Liver (tissue), 9 donors: Measurements from ENCODE around the gene MAP3K12. TPM values are rescaled to one million over a fixed set of nuclear protein-coding genes. Genes with fewer than 3 reads are reported as not detected.

Experiments used
- DNase-seq: peaks from one replicate; pipeline ENCODE4 v3.0.0-alpha.2; 2017; ENCODE audit warnings: low spot score
- H3K27ac ChIP-seq, 2 donors: one replicate each; pipeline ENCODE4 v1.7.0; 2013; ENCODE audit warnings: inconsistent platforms in 2 of 2, low read length in 2 of 2, control low read depth in 1 of 2, low read depth in 1 of 2, mild to moderate bottlenecking in 1 of 2
- H3K27me3 ChIP-seq, 4 donors: one replicate each; pipeline versions ENCODE4 v1.6.1 to v1.7.0; 2013; ENCODE audit warnings: low read length in 3 of 4, inconsistent platforms in 1 of 4, mild to moderate bottlenecking in 1 of 4, moderate library complexity in 1 of 4; ENCODE audit not compliant: control insufficient read depth in 4 of 4, insufficient read depth in 4 of 4
- H3K36me3 ChIP-seq, 4 donors: one replicate each; pipeline versions ENCODE4 v1.6.1 to v1.7.0; 2013; ENCODE audit warnings: low read length in 3 of 4, mild to moderate bottlenecking in 3 of 4, low read depth in 1 of 4, moderate library complexity in 1 of 4; ENCODE audit not compliant: control insufficient read depth in 4 of 4, insufficient read depth in 3 of 4
- H3K4me1 ChIP-seq, 4 donors: one replicate each; pipeline versions ENCODE4 v1.6.1 to v1.7.0; 2013; ENCODE audit warnings: low read length in 3 of 4, mild to moderate bottlenecking in 3 of 4, moderate library complexity in 1 of 4; ENCODE audit not compliant: control insufficient read depth in 4 of 4, insufficient read depth in 4 of 4
- H3K4me3 ChIP-seq, 3 donors: one replicate each; pipeline versions ENCODE4 v1.6.1 to v1.7.0; 2013; ENCODE audit warnings: low read length in 3 of 3, control low read depth in 1 of 3, low read depth in 1 of 3, mild to moderate bottlenecking in 1 of 3
- H3K9ac ChIP-seq, 2 donors: one replicate each; pipeline ENCODE4 v1.7.0; 2013; ENCODE audit warnings: low read length in 2 of 2, mild to moderate bottlenecking in 2 of 2, moderate library complexity in 2 of 2, control low read depth in 1 of 2, low read depth in 1 of 2
- H3K9me3 ChIP-seq, 4 donors: one replicate each; pipeline versions ENCODE4 v1.6.1 to v1.7.0; 2013; ENCODE audit warnings: low read length in 3 of 4; ENCODE audit not compliant: control insufficient read depth in 4 of 4
- ATF3 ChIP-seq: IDR thresholded peaks from 2 replicates; pipeline ENCODE4 v1.6.1; 2016; ENCODE audit warnings: antibody characterized with exemption
- EGR1 ChIP-seq, 2 donors: IDR thresholded peaks; 2 replicates each; pipeline ENCODE4 v1.6.1; 2016 to 2018; ENCODE audit warnings: antibody characterized with exemption in 2 of 2, low read depth in 2 of 2
- FOXA1 ChIP-seq: IDR thresholded peaks from 2 replicates; pipeline ENCODE4 v1.6.1; 2016; ENCODE audit warnings: antibody characterized with exemption
- FOXA2 ChIP-seq: IDR thresholded peaks from 2 replicates; pipeline ENCODE4 v1.6.1; 2016; ENCODE audit warnings: antibody characterized with exemption
- GABPA ChIP-seq, 2 donors: IDR thresholded peaks in 1 of 2; conservative IDR thresholded peaks in 1 of 2; 2 replicates each; pipeline ENCODE4 v1.6.1; 2016; ENCODE audit warnings: antibody characterized with exemption in 2 of 2, mild to moderate bottlenecking in 1 of 2, moderate library complexity in 1 of 2
- HNF4G ChIP-seq: IDR thresholded peaks from 2 replicates; pipeline ENCODE4 v1.6.1; 2016; ENCODE audit warnings: antibody characterized with exemption
- JUND ChIP-seq, 2 donors: IDR thresholded peaks; 2 replicates each; pipeline ENCODE4 v1.6.1; 2016; ENCODE audit warnings: antibody characterized with exemption in 2 of 2
- NR2F2 ChIP-seq: IDR thresholded peaks from 2 replicates; pipeline ENCODE4 v1.6.1; 2016; ENCODE audit warnings: antibody characterized with exemption
- RAD21 ChIP-seq, 2 donors: IDR thresholded peaks; 2 replicates each; pipeline ENCODE4 v1.6.1; 2016; ENCODE audit warnings: antibody characterized with exemption in 2 of 2, mild to moderate bottlenecking in 2 of 2
- REST ChIP-seq: IDR thresholded peaks from 2 replicates; pipeline ENCODE4 v1.6.1; 2016; ENCODE audit warnings: antibody characterized with exemption, mild to moderate bottlenecking
- RXRA ChIP-seq, 2 donors: IDR thresholded peaks; 2 replicates each; pipeline ENCODE4 v1.6.1; 2017 to 2018; ENCODE audit warnings: antibody characterized with exemption in 2 of 2, mild to moderate bottlenecking in 1 of 2
- SP1 ChIP-seq: IDR thresholded peaks from 2 replicates; pipeline ENCODE4 v1.6.1; 2018; ENCODE audit warnings: antibody characterized with exemption, mild to moderate bottlenecking
- YY1 ChIP-seq: IDR thresholded peaks from 2 replicates; pipeline ENCODE4 v1.6.1; 2016; ENCODE audit warnings: antibody characterized with exemption, mild to moderate bottlenecking
- ZBTB33 ChIP-seq: IDR thresholded peaks from 2 replicates; pipeline ENCODE4 v1.6.1; 2016; ENCODE audit warnings: antibody characterized with exemption
- WGBS: extraction: QIAGEN DNeasy Blood & Tissue Kit; methylation state at CpG from one replicate; pipeline ENCODE4 v1.1.7; 2013; 5-methylcytosine and 5-hydroxymethylcytosine counted together
- polyA plus RNA-seq, 2 donors: library from polyadenylated mRNA; stranded (reverse) in 1 of 2; unstranded in 1 of 2; fragments of 200-250 nt in 1 of 2; fragments of >200 nt in 1 of 2; fragmentation: Nextera tagmentation in 1 of 2; extraction: Ambion mirVana in 1 of 2; gene quantifications; one replicate each; pipeline versions ENCODE4 v1.2.1 to v1.2.3, GENCODE V29; 2013 to 2015
- total RNA-seq, 2 donors: library from RNA; depleted of rRNA; stranded (reverse); fragments of >200 nt; gene quantifications; one replicate each; pipeline ENCODE4 v1.2.3, GENCODE V29; 2014
- donor health status: healthy.
- donor health status: healthy.
- donor health status: healthy.
- donor health status: healthy.
- donor health status: healthy.

MAP3K12 gene
- total and polyA plus RNA-seq, 4 donors = 0.53 to 2.4 (median 1.5) TPM

- TF ChIP-seq REST (no peak), JUND (IDR thresholded peaks at IDR 0.05) (no peak), HNF4G (no peak), YY1 (no peak), RXRA (IDR thresholded peaks at IDR 0.05) (no peak), ATF3 (no peak)
Measured at GRCh38 chr12:53459097-53459496, 40.2 kb downstream of the MAP3K12 start (continued).

DNA sequence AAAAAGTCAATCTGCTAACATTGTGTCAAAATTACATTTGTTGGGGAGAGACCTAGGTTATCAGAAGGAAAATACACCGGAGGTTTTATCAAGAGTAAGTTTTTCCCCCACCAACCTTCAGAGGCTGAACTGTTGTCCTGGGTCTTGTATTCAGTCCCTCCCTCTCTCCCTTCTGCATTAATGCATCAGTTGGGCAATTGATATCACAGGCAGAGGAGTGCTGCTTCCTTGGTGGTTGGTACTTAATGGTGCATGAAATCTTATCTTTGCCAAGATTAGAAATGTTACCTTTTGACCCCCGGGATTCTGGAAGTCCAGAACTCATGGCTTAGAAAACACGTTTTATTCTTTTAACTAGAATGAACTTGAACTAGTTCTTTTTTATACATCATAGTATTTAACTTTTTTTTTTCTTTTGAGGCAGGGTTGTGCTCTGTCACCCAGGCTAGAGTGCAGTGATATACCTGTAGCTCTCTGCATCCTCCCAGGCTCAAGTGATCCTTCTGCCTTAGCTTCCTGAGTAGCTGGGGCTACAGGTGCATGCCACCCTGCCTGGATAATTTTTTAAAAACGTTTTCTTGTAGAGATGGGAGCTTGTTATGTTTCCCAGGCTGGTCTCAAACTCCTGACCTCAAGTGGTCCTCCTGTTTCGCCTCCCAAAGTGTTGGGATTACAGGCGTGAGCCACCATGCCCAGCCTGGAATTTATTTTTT, 42.4 kb downstream of the MAP3K12 start:
- no peak overlapping the region for H3K27ac ChIP-seq
- no peak for DNase-seq
- no peaks in the 10 kb centered on the region for H3K27me3 ChIP-seq
- whole genome bisulfite sequencing = 77% methylated on average over 6 of the region's 6 CpGs
- H3K9ac ChIP-seq = no peak overlapping the region
- H3K4me3 ChIP-seq = no peak overlapping the region
- peaks cover 28 to 75% (median 72%) of the 10 kb centered on the region in 4 donors for H3K36me3 ChIP-seq
- H3K4me1 ChIP-seq = peaks cover 0 to 21% (median 20%) of the 10 kb centered on the region in 4 donors
- TF ChIP-seq NR2F2 = no peak
- no peak for TF ChIP-seq JUND (IDR thresholded peaks at IDR 0.05)
- TF ChIP-seq SP1 = no peak
- TF ChIP-seq REST = no peak
- no peak for TF ChIP-seq FOXA2
- TF ChIP-seq GABPA (IDR thresholded peaks at IDR 0.05 in 1 of 2, conservative IDR thresholded peaks at IDR 0.05 in 1 of 2) = no peak
- TF ChIP-seq YY1 = no peak
- no peak for TF ChIP-seq EGR1 (IDR thresholded peaks at IDR 0.05; ENCODE audit: low read depth in 2 of 2)
- TF ChIP-seq HNF4G = no peak
- no peak for TF ChIP-seq RXRA (IDR thresholded peaks at IDR 0.05)
- no peak for TF ChIP-seq RAD21 (IDR thresholded peaks at IDR 0.05)
- H3K9me3 ChIP-seq = no peaks in the 10 kb centered on the region

GRCh38 chr12:53454707-53455106, 44.6 kb downstream of the MAP3K12 start:
- Histone ChIP-seq H3K9ac (no peak overlapping the region), H3K27ac (no peak overlapping the region), H3K4me3 (no peak overlapping the region), H3K27me3 (no peaks in the 10 kb centered on the region), H3K36me3 (peaks cover 22 to 54% (median 51%) of the 10 kb centered on the region in 4 donors), H3K9me3 (no peaks in the 10 kb centered on the region), H3K4me1 (peaks cover 0 to 21% (median 18%) of the 10 kb centered on the region in 4 donors)
- no peak for DNase-seq
- 40% methylated on average over 3 of the region's 3 CpGs for WGBS
- TF ChIP-seq GABPA (IDR thresholded peaks at IDR 0.05 in 1 of 2, conservative IDR thresholded peaks at IDR 0.05 in 1 of 2) (no peak), EGR1 (IDR thresholded peaks at IDR 0.05; ENCODE audit: low read depth in 2 of 2) (no peak), ZBTB33 (no peak), REST (no peak), JUND (IDR thresholded peaks at IDR 0.05) (no peak), FOXA1 (no peak), RXRA (IDR thresholded peaks at IDR 0.05) (no peak), YY1 (no peak)
